Measurements from ENCODE around the gene RMRP. TPM values are rescaled to one million over a fixed set of nuclear protein-coding genes. Genes with fewer than 3 reads are reported as not detected.

The RMRP gene
- total RNA-seq, 2 donors from 2014 or later, result 5,785 to 10,768 TPM

DNA sequence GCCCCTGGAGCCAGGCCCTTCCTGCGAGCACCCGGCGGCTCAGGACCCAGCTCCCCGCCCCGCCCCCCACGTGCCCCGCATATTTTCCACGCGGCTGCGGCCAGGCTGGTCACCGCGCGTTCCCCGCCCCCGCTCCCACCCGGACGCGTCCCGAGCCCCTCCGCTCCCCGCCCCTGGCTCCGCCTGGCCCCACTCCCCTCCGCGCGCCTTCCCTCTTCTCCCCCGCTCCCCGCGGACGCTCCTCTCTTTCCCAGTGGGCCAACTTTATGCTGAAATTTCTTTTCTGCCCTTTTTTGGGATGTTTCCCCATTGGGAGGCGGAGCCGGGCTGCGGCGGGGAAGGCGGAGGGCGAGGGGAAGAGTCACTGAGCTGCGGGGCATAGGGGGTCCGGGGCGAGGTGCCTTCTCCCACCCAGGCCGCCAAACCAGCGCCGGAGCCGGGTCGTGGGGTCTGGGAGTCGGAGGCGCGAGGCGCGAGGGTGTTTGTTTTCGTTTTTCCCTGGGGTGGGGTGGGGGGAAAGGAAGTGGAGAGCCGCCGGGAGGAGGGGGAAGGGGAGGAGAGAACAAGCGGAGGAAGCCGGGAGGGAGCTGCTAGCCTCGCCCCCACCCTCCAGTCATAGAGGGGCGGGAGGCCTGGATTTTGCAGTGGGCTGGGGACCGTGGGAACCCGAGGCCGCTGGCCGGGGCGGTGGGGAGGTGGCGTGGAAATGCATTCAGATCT lies 33.0 kb upstream of the RMRP start:
- H3K4me1 Mint-ChIP-seq, result peaks cover 15% of the 10 kb centered on the region
- H3K27ac Mint-ChIP-seq, result peak overlapping the region; percentile 68
- H3K36me3 Mint-ChIP-seq (ENCODE audit: low read depth), result no peaks in the 10 kb centered on the region
- H3K27me3 Mint-ChIP-seq, result no peaks in the 10 kb centered on the region
- H3K4me3 Mint-ChIP-seq, result peak overlapping the region; percentile 73
- no peaks in the 10 kb centered on the region for H3K9me3 Mint-ChIP-seq
- ATAC-seq (replicated peaks), result peak; percentile 13

DNA sequence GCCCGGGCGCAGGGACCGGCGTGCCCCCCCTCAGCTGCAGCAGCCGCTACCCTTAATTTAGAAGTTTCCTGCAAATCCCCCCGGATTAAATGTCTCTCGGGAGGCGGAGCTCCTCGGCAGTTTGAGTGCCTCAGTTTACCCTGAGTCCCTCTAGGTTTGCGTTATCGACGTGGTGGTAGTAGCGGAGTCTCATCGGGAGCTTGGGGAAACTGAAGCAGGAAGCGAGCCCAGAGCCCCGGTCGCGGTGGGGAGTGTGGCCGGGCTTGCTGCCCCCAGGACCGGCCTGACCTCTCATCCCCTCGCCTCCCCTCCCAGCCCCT lies 32.4 kb upstream of the RMRP start:
- Mint-ChIP-seq H3K4me3 (peak overlapping the region; percentile 73), H3K27me3 (no peaks in the 10 kb centered on the region), H3K4me1 (peaks cover 15% of the 10 kb centered on the region), H3K27ac (no peak overlapping the region), H3K36me3 (ENCODE audit: low read depth) (no peaks in the 10 kb centered on the region), H3K9me3 (no peaks in the 10 kb centered on the region)
- ATAC-seq (replicated peaks), result peak; percentile 12

DNA sequence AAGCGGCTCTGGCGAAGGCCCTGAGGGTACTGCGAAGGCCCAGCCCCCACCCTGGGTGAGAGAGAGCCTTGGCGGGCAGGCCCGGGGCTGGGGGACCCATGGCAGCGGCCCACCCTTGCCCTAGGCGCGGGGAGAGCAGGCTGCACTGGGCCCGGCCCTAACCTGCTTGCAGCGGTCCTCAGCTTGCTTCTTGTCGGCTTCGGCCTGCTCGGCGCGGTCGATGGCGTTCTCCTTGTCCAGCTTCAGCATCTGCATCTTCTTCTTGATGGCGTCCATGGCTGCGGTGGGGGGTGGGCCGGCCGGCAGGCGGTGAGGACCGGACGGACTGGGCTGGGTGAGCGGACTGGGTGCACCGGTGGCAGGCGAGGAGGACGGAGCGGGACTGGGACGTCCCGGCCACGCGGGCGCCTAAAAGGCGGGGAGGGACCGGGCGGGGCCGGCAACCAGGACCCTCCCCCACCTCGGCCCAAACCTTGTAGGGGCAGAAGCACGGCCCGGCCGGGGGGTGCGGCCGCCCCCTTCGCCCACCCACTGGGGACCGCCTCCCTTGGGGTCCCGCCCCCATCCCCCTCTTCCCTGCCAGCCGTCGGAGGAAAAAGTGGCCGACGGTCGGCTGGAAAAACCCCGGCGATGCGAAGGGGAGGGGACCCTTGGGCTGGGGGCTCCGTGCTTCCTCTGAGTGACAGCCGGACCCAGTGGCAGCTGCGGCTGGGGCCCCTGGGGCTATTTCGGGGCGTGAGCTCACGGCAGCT lies 31.9 kb upstream of the RMRP start, which contains the start of gene TPM2:
TSS of gene TPM2 (minus strand) at position 384 of the 752 bp plus-strand sequence. CDS start at position 276, 108 bp downstream.
- no peak for ATAC-seq (replicated peaks)
- Mint-ChIP-seq H3K9me3 (no peaks in the 10 kb centered on the region), H3K27me3 (no peaks in the 10 kb centered on the region), H3K36me3 (ENCODE audit: low read depth) (no peaks in the 10 kb centered on the region), H3K4me1 (peaks cover 15% of the 10 kb centered on the region), H3K27ac (peak within 1 kb of the TSS; percentile 80), H3K4me3 (peak within 1 kb of the TSS; percentile 73)

DNA sequence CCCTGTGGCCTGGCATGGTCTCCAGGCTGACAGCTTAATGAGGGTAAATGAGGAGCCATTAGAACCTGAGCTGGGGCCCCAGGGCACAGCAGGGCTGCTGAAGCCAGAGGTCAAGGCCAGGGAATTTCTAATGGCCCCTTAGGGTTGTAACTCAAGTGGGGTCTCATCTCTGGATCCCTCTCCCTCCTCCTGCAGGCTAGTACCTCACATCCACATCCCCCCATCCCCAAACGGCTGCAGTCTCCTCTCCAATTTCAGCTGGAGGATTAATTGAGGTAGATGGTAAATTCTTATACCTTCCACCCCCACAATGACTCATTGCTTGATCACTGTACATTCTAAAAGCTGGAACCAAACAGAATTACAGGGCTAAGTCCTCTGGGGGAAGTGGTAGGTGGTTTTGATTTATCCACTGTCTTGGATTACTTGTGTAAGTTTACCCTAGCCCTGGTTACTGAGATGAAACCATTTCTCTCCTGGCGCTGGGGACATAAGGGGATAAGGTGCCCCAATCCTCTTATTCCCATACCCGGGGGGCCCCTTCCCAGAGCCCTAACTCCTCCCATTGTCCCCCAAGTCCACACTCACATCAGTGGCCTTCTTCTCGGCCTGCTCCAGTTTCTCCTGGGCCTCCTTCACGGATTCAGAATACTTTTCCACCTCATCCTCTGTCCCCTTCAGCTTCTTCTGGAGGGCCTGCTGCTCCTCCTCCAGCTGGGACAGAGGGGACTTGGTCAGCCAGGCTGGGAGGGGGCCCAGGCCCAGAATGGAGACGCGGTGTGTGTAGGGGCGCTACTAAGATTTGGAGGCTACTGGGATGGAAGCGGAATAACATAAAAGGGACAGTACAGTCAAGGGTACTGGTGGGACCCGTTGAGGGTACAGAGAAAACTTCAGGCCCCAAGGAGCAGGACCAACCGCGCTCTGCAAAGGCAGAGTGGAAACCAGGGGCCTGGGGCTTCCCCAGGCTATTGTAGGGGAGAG lies 31.0 kb upstream of the RMRP start:
- peak overlapping the region; percentile 67 for H3K4me3 Mint-ChIP-seq
- peaks cover 15% of the 10 kb centered on the region for H3K4me1 Mint-ChIP-seq
- H3K27ac Mint-ChIP-seq, result peak overlapping the region; percentile 80
- ATAC-seq (replicated peaks), result peak; percentile 92
- H3K9me3 Mint-ChIP-seq, result no peaks in the 10 kb centered on the region
- H3K27me3 Mint-ChIP-seq, result no peaks in the 10 kb centered on the region
- no peaks in the 10 kb centered on the region for H3K36me3 Mint-ChIP-seq (ENCODE audit: low read depth)

DNA sequence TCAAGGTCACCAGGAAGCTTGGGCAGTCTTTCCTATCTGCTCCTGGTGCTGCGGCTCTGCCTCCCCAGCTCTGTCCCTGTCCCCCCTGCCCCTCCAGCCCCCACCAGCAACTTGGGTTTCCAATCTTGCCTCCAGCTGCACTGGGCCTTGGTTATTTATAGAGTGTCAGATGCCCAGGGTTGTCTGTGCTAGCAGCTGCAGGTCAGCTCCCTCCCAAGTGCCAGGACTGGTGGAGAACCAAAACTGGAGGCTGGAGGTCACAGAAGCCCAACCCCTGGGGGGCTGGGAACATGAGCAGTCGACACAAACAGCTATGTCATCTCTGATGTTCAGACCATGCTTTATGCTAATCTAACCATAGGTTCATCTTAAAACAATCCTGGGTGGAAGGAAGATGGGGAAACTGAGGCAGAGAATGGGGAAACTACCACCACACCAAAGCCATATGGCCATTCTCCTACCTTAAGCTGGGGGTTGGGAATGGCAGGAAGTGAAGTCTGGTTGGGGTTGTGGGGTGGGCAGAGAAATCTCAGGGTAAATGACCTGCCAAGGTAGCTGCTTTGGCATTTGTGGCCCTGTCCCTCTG lies 30.2 kb upstream of the RMRP start:
- Mint-ChIP-seq H3K27me3 (no peaks in the 10 kb centered on the region), H3K9me3 (no peaks in the 10 kb centered on the region), H3K27ac (peak overlapping the region; percentile 80), H3K36me3 (ENCODE audit: low read depth) (no peaks in the 10 kb centered on the region), H3K4me3 (peak overlapping the region; percentile 67), H3K4me1 (peaks cover 15% of the 10 kb centered on the region)
- ATAC-seq (replicated peaks), result no peak

DNA sequence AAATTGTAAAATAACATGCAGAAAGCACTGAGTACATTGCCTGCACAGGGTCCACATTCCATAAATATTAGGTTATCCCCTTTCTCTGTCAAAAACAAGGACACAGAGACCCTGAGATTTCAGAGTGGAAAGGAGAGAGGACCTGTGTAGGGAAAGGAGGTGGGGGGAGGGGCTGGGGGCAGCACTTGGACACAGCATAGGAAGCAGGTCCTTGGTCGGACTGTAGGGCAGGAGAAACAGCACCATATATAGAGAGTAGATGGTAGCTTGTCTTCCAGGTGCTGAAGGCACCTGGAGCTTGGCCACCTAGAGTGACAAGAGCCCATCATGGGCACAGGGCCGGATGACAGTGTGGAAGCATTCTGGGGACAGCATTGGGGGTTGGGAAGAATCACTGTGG lies 29.5 kb upstream of the RMRP start:
- no peak for ATAC-seq (replicated peaks)
- no peaks in the 10 kb centered on the region for H3K9me3 Mint-ChIP-seq
- peaks cover 15% of the 10 kb centered on the region for H3K4me1 Mint-ChIP-seq
- H3K36me3 Mint-ChIP-seq (ENCODE audit: low read depth), result no peaks in the 10 kb centered on the region
- no peak overlapping the region for H3K27ac Mint-ChIP-seq
- no peak overlapping the region for H3K4me3 Mint-ChIP-seq
- no peaks in the 10 kb centered on the region for H3K27me3 Mint-ChIP-seq

DNA sequence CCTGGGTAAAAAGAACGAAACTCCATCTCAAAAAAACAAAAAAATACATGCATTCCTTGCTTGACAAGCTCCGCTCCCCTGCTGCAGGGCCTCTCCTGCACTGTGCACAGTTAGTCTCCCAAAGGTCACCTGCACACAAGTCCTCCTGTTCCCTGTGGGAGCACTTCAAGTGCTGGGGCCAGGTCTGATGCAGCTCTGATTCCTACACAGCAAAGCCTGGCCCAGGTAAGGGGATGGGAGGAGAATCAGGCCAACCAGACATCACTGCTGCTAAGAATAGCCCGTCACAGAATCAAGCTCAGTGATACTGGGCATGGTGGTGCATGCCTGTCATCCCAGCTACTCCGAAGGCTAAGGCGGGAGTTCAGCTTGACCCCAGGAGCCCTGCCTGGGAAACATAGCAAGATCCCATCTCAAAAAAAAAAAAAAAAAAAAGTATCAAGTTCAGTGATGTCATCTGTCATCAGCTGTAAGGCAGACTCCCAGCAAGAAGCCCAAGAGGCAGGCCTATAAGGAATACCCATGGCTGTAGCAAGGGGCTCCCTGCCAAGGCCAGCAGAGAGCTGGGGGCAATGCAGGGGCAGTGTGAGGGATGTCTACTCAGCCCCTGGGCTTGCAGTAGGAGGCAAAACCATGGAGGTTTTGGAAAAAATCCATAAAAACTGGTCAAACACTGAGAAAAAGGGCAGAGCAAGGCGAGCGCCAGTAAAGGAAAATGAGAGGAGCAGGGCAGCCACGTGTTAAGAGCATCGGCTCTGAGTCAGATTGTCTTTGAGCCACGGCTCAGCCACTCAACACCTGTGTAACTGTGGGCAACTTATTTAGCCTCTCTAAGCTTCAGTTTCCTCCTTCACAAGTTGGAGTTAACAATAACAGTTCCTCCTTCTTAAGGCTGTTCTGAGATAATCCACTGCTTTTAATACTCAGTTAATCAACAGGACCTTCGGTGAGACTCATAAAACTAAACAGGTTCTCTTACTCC lies 28.7 kb upstream of the RMRP start:
- ATAC-seq (replicated peaks), result no peak
- Mint-ChIP-seq H3K27me3 (no peaks in the 10 kb centered on the region), H3K4me3 (no peak overlapping the region), H3K9me3 (no peaks in the 10 kb centered on the region), H3K36me3 (ENCODE audit: low read depth) (no peaks in the 10 kb centered on the region), H3K27ac (no peak overlapping the region), H3K4me1 (peaks cover 15% of the 10 kb centered on the region)

DNA sequence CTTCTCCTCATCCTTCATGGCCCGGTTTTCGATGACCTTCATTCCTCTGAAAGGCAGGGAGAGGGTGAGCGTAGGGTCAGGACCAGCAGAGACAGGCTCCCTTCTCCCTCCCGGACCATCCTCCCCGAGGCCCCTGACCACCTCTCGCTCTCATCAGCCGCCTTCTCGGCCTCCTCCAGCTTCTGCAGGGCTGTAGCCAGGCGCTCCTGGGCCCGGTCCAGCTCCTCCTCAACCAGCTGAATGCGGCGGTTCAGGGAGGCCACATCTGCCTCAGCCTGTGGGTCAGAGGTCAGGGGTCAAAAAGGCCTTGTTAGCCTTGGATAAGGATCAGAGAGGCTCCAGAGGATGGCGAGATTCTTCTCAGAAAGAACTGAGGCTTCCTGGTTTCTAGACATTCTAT lies 27.7 kb upstream of the RMRP start:
- Mint-ChIP-seq H3K4me1 (peaks cover 15% of the 10 kb centered on the region), H3K9me3 (no peaks in the 10 kb centered on the region), H3K4me3 (no peak overlapping the region), H3K27me3 (no peaks in the 10 kb centered on the region), H3K27ac (no peak overlapping the region), H3K36me3 (ENCODE audit: low read depth) (no peaks in the 10 kb centered on the region)
- ATAC-seq (replicated peaks), result no peak

DNA sequence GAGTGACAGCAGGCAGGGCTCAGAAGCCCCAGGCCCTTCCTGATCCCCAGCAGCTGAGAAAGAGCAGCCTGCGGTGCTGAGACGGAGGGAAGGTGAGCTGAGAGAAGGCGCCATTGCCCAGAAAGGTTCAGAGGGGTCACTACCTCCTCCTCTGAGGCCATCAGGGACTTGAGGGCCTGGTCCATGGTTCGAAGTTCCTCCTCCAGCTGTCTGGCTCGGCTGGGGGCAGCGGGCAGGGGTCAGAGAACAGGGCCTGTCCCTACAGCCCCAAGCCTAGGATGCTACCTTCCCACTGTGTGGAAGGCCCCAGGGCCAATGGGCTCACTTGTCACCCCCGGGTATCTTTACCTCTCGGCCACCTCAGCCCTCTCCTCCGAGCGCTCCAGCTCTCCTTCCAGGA lies 27.1 kb upstream of the RMRP start:
- H3K36me3 Mint-ChIP-seq (ENCODE audit: low read depth), result no peaks in the 10 kb centered on the region
- no peaks in the 10 kb centered on the region for H3K27me3 Mint-ChIP-seq
- peaks cover 15% of the 10 kb centered on the region for H3K4me1 Mint-ChIP-seq
- no peak for ATAC-seq (replicated peaks)
- no peak overlapping the region for H3K27ac Mint-ChIP-seq
- H3K4me3 Mint-ChIP-seq, result no peak overlapping the region
- no peaks in the 10 kb centered on the region for H3K9me3 Mint-ChIP-seq

DNA sequence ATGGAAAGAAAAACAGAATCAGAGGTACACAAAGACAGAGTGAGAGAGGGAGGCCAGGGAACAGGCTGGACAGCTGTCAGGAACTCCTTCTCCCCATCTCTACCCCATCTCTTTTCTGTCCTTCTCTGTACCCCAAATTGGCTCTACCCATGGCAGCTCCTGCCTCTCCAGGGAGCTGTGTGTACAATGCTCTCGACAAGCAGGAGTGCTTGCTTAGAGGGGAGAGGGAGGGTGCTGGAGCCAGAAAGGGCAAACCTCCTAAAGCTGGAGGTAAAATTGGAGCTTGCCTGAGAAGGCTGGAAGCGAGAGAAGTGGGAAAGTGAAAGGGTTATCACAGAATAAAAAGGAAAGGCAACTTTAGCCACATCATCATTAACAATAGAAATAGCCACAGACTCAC lies 25.5 kb upstream of the RMRP start:
- Mint-ChIP-seq H3K4me3 (no peak overlapping the region), H3K9me3 (no peaks in the 10 kb centered on the region), H3K27me3 (no peaks in the 10 kb centered on the region), H3K36me3 (ENCODE audit: low read depth) (no peaks in the 10 kb centered on the region), H3K27ac (peak overlapping the region; percentile 20), H3K4me1 (peaks cover 5% of the 10 kb centered on the region)
- ATAC-seq (replicated peaks), result no peak

DNA sequence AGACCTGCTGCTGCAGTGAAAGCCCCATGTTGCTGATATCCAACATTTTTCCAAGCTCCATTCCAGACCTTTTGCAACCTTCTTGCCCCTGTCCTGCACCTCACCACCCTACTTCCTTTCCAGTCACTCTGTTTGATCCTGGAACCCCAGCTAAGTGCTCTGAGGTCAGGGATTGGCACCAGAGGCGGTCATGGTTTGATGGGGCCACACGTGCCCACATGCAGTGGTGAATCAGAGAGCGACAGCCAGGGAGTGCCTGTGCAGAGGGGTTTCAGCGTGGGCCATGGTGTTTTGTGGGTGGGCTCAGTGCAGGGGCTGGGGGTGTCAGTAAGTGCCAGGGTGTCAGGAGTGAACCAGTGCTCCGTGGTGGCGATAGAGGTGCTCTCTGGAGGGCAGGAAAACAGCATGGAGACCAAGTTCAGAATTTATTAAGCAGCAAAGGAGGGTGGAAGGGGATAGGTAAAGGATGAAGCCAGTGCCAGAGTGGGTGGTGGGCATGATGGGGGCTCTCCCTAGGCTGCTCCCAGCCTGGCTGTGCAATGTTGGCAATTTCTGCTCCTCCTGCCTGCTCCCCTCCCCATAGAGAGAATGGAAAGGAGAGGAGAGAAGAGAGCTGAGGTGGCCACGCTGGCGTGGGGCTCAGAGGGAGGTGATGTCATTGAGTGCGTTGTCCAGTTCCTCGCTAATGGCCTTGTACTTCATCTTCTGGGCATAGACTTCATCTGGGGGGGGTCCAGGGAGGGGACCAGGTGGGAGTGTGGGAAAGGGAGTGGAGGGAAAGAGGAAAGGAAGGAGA lies 24.9 kb upstream of the RMRP start:
- Mint-ChIP-seq H3K36me3 (ENCODE audit: low read depth) (no peaks in the 10 kb centered on the region), H3K4me3 (no peak overlapping the region), H3K9me3 (no peaks in the 10 kb centered on the region), H3K27me3 (no peaks in the 10 kb centered on the region), H3K4me1 (peaks cover 4% of the 10 kb centered on the region), H3K27ac (peak overlapping the region; percentile 20)
- ATAC-seq (replicated peaks), result no peak

DNA sequence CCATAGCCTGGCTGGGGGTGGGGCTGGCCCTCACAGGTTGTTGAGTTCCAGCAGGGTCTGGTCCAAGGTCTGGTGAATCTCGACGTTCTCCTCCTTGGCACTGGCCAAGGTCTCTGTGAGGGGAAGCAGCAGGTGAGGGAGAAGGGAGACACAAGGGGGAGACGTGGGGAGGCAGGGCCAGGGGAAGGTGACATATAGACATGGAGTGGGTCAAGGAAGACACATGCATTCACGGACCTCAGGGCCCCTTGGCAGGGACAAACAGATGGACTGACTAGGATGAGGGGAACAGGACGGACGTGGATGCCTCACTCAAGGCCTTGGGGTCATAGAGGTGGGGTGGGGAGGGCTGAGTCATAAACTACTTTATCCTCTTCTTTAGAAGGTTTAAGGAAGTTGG lies 24.2 kb upstream of the RMRP start:
- H3K27me3 Mint-ChIP-seq, result no peaks in the 10 kb centered on the region
- no peaks in the 10 kb centered on the region for H3K4me1 Mint-ChIP-seq
- no peaks in the 10 kb centered on the region for H3K36me3 Mint-ChIP-seq (ENCODE audit: low read depth)
- no peak for ATAC-seq (replicated peaks)
- H3K9me3 Mint-ChIP-seq, result no peaks in the 10 kb centered on the region
- peak overlapping the region; percentile 34 for H3K27ac Mint-ChIP-seq
- no peak overlapping the region for H3K4me3 Mint-ChIP-seq

All from activated T-helper 17 cell treated with anti-CD3 and anti-CD28 coated beads, Interleukin-2, amount 50 U/mL, for 72 hours (primary cell).